ENCODE measurements around the gene ACAT2. TPM values are rescaled to one million over a fixed set of nuclear protein-coding genes. Genes with fewer than 3 reads are reported as not detected.

The ACAT2 gene
- total RNA-seq, 1 experiment from 2014 or later, result 156 TPM

- Histone ChIP-seq H3K4ac (ENCODE audit: low read depth, low read length) (no peak overlapping the region), H3K4me1 (ENCODE audit: insufficient read depth, low read length) (no peaks in the 10 kb centered on the region), H3T11ph (ENCODE audit: low read length) (no peak overlapping the region), H3K4me2 (ENCODE audit: insufficient read depth, insufficient read length, low read length) (no peak overlapping the region), H3K23ac (ENCODE audit: insufficient read length, low read depth, low read length) (no peak overlapping the region), H4K91ac (ENCODE audit: insufficient read length, low read depth, low read length) (no peak overlapping the region), H2BK12ac (ENCODE audit: insufficient read length, low read depth, low read length) (no peak overlapping the region), H3K9me3 (ENCODE audit: control insufficient read depth, low read depth, low read length) (no peaks in the 10 kb centered on the region), H2BK15ac (ENCODE audit: low read depth, low read length) (no peak overlapping the region), H3K79me1 (ENCODE audit: insufficient read depth, low read depth, low read length, poor library complexity, severe bottlenecking) (no peaks in the 10 kb centered on the region), H4K8ac (replicated peaks; ENCODE audit: insufficient read length, low read depth, low read length) (no peak overlapping the region), H4K5ac (ENCODE audit: insufficient read length, low read depth, low read length) (no peak overlapping the region), H2BK120ac (ENCODE audit: low read depth, low read length, poor library complexity, severe bottlenecking) (no peak overlapping the region), H2AK5ac (ENCODE audit: insufficient read length, low read length) (no peak overlapping the region), H3K9ac (ENCODE audit: extremely low read depth, insufficient read length, low read length) (no peak overlapping the region), H3K79me2 (ENCODE audit: insufficient read depth, low read length) (no peaks in the 10 kb centered on the region), H3K18ac (ENCODE audit: insufficient read length, low read depth, low read length) (no peak overlapping the region), H2BK5ac (ENCODE audit: insufficient read length, low read length) (no peak overlapping the region), H3K27me3 (ENCODE audit: insufficient read depth, low read length) (no peaks in the 10 kb centered on the region), H4K20me1 (ENCODE audit: control insufficient read depth, insufficient read depth, insufficient read length) (no peaks in the 10 kb centered on the region), H2AFZ (ENCODE audit: low read length) (no peak overlapping the region), H3K56ac (ENCODE audit: insufficient read length, low read depth, low read length) (no peak overlapping the region), H3K27ac (ENCODE audit: insufficient read length, low read depth, low read length) (no peak overlapping the region), H2BK20ac (ENCODE audit: low read depth, low read length, poor library complexity, severe bottlenecking) (no peak overlapping the region), H3K23me2 (ENCODE audit: insufficient read length, low read depth, low read length, poor library complexity, severe bottlenecking) (no peaks in the 10 kb centered on the region), H3K14ac (ENCODE audit: insufficient read depth, low read length) (no peak overlapping the region)
- Mint-ChIP-seq H3K9me3 (no peaks in the 10 kb centered on the region), H3K36me3 (ENCODE audit: insufficient read depth in 1 of 3, low read depth in 3 of 3) (peaks cover 40 to 80% (median 77%) of the 10 kb centered on the region in 3 experiments), H3K27ac (peak overlapping the region in 2 of 3 experiments; percentile 7 to 46; a peak in 1 of 7 replicates), H3K4me1 (peaks cover 12 to 15% of the 10 kb centered on the region in 2 experiments), H3K4me3 (no peak overlapping the region), H3K27me3 (ENCODE audit: low read depth) (no peaks in the 10 kb centered on the region)
- DNase-seq, result no peak
- no peak for TF ChIP-seq CTCF (conservative IDR thresholded peaks at IDR 0.05)
- WGBS (ENCODE audit: extremely low coverage, insufficient read length, low lambda C conversion rate), result no CpG with 5 or more reads among the region's 15 CpGs
Observed at GRCh38 chr6:159754959-159755914, 6.6 kb upstream of the ACAT2 start.

Data from H9 (cell line).